GM12891 (cell line): ENCODE data around the gene KCNG1.

Experiments
- DNase-seq: peaks from one replicate; pipeline ENCODE4 v3.0.0; 2011; ENCODE audit warnings: low spot score; ENCODE audit not compliant: insufficient read length
- FAIRE-seq: peaks from 2 replicates; lab custom pipeline; 2011; peaks lifted over from hg19 to GRCh38; lab: Jason Lieb, UNC
- PAX5 ChIP-seq: IDR thresholded peaks from 2 replicates; pipeline ENCODE4 v1.6.1; 2011; ENCODE audit warnings: low read length, moderate library complexity, mild to moderate bottlenecking; ENCODE audit not compliant: insufficient read depth, severe bottlenecking
- POLR2A ChIP-seq: IDR thresholded peaks from 2 replicates; pipeline ENCODE4 v1.6.1; 2011; ENCODE audit warnings: low read depth, low read length, control low read depth
- POLR2AphosphoS5 ChIP-seq: IDR thresholded peaks from 2 replicates; pipeline ENCODE4 v1.6.1; 2011; ENCODE audit warnings: low read depth, low read length, control low read depth
- POU2F2 ChIP-seq: IDR thresholded peaks from 2 replicates; pipeline ENCODE4 v1.6.1; 2011; ENCODE audit warnings: low read depth, mild to moderate bottlenecking, control low read depth, low read length, moderate library complexity
- SPI1 ChIP-seq: IDR thresholded peaks from 2 replicates; pipeline ENCODE4 v1.6.1; 2011; ENCODE audit warnings: low read depth, low read length, control low read depth
- TAF1 ChIP-seq: IDR thresholded peaks from 2 replicates; pipeline ENCODE4 v1.6.1; 2011; ENCODE audit warnings: low read depth, low read length, control low read depth

KCNG1 gene

DNA sequence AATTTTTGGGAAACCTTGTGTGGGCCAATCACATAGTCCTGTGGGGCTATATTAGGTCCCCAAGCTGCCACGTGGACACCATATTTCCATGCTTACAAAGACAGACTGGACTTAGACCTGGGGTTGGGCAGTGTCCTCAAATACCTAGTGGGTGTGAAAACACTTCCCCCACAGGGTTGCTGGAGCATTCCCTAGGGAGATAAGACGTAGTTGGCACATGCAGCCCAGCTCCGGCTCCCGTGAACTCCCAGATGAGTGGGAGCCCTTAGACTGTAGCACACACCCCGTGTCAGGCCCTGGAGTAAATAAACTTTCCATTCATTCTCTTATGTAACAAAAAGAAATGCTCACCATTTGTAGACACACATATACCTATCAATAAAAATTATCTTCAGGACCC, 14.2 kb downstream of the KCNG1 start:
- TF ChIP-seq POU2F2 (no peak), TAF1 (no peak), PAX5 (no peak), POLR2A (no peak), POLR2AphosphoS5 (no peak), SPI1 (no peak)
- DNase-seq: no peak
- FAIRE-seq: no peak

- FAIRE-seq: no peak
- no peak for DNase-seq
- no peak for TF ChIP-seq POLR2AphosphoS5
- TF ChIP-seq POU2F2: no peak
- TF ChIP-seq SPI1: no peak
- TF ChIP-seq PAX5: no peak
- TF ChIP-seq TAF1: no peak
- no peak for TF ChIP-seq POLR2A
Measured at GRCh38 chr20:51005214-51005613, 17.7 kb downstream of the KCNG1 start.

GRCh38 chr20:51004781-51005180, 18.1 kb downstream of the KCNG1 start:
- no peak for TF ChIP-seq POLR2A
- TF ChIP-seq POLR2AphosphoS5: no peak
- TF ChIP-seq PAX5: no peak
- TF ChIP-seq TAF1: no peak
- no peak for TF ChIP-seq SPI1
- no peak for TF ChIP-seq POU2F2
- FAIRE-seq (no peak), DNase-seq (no peak)

GRCh38 chr20:51004305-51004727, 18.6 kb downstream of the KCNG1 start:
- FAIRE-seq: no peak
- no peak for TF ChIP-seq POLR2A
- DNase-seq: no peak

DNA sequence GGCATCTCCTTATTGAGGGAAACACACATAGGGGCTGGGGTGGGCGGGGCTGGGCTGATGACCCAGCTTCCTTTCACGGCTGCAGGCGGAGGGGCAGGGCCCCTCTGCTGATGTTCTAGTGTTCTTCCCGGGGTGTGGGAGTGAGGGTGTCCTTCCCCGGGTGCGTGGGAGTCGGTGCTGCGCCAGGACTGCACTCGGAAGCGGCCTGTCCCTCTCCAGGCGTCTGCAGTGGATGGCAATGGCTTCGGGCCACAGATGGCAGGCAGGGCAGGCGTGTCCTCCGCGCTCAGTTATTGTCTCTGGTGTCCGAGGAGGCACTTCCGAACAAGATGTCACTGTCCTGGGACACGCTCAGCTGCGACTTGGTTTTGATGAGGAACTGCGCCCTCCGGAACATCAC, 19.2 kb downstream of the KCNG1 start:
- no peak for FAIRE-seq

DNA sequence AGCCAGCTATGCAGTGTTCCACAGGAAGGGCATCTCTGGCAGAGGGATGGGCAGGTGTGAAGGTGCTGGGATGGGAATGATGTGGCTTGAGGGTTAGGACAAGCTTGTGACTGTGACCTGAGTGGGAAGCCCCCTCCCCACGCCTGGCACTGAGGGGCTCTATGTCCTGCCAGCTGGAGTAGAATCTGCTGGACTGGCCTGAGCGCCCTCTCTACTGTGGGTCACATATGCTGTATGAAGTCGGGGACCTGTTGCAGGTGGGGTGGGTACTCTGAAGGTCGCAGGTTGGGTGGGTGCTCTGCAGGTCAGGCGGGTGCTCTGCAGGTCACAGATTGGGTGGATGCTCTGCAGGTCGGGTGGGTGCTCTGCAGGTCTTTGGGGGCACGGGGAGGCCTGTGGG, 20.3 kb downstream of the KCNG1 start:
- DNase-seq (no peak), FAIRE-seq (no peak)
- no peak for TF ChIP-seq TAF1
- no peak for TF ChIP-seq POU2F2
- no peak for TF ChIP-seq SPI1
- TF ChIP-seq POLR2AphosphoS5: no peak
- TF ChIP-seq POLR2A: no peak
- TF ChIP-seq PAX5: no peak

More for the DNA sequence above, 19.2 kb downstream of the KCNG1 start:
- no peak for TF ChIP-seq TAF1
- TF ChIP-seq PAX5: no peak
- no peak for TF ChIP-seq POU2F2
- TF ChIP-seq SPI1: no peak
- no peak for TF ChIP-seq POLR2AphosphoS5
- DNase-seq: no peak

- no peak for DNase-seq
- no peak for TF ChIP-seq PAX5
- no peak for TF ChIP-seq POU2F2
- no peak for TF ChIP-seq POLR2A
- no peak for TF ChIP-seq POLR2AphosphoS5
- TF ChIP-seq TAF1: no peak
- no peak for TF ChIP-seq SPI1
- FAIRE-seq: no peak
Measured at GRCh38 chr20:51001430-51002265, 21.3 kb downstream of the KCNG1 start.

DNA sequence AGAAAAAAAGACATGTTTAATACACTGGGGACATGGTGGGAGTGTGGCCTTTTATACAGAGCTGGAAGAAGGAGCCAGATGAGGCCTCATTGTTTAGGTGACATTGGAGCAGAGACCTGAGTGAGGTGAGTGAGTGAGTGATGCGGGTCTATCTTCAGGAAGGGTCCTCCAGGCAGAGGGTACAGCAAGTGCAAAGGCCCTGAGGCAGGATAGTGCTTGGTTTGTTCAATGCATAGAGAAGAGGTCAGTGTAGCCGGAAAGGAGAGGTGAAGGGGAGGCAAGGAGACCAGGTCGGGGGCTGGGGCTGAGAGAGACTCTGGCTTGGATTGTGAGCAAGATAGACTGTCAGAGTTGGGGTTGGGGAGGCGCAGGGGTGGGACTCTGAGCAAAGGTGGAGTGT, 23.6 kb downstream of the KCNG1 start:
- TF ChIP-seq PAX5 (no peak), TAF1 (no peak), POLR2A (no peak), SPI1 (no peak), POU2F2 (no peak), POLR2AphosphoS5 (no peak)
- no peak for FAIRE-seq
- no peak for DNase-seq

DNA sequence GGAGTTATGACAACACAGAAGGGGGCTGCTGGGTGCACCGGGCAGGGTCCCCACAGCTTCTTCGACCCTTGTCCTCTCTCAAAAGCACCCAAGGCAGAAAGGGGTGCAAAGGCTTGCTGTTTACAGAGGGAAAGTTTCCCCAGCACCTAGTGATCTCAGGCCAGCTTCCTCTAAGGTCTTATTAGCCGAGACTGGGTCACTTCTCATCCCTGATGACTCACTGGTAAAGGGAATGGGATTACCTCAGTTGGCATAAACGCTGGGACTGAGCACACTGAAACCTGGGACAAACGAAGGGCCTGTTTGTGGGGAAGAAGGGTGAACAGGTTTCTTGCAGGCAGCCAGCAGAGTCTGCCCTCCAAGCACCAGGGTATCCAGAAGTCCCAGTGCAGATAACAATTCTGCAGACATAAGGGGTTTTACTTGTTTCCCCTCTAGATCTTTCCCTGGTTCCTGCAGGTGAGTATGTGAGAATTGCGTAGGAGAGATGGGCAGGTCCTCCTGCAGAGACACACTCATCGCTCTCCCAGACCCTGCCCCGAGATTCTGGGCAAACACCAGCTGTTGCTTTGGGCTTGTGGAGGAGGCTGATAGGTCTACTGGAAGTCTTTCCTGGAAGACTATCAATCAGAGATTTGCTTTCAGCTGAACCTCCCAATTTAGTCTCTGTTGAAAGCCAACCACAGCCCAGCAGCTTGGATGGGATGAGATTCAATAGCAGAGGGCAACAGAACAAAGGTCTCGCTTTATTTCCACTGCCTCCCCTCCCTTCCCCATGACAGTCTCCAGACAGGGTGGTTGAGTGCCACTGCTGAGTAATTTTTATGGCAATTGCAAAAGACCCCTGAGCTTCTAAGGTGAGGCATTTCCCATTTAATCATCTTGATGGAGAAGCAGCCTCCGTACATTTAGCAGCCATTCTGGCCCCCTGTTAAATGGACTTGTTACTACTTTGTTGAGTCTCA, 25.7 kb downstream of the KCNG1 start:
- no peak for TF ChIP-seq POLR2AphosphoS5
- no peak for TF ChIP-seq SPI1
- TF ChIP-seq POU2F2: no peak
- no peak for TF ChIP-seq PAX5
- no peak for TF ChIP-seq POLR2A
- no peak for TF ChIP-seq TAF1
- FAIRE-seq (no peak), DNase-seq (no peak)

- FAIRE-seq: no peak
- no peak for TF ChIP-seq POLR2AphosphoS5
- no peak for TF ChIP-seq PAX5
- TF ChIP-seq POU2F2: no peak
- DNase-seq: no peak
Measured at GRCh38 chr20:50995506-50995905, 27.4 kb downstream of the KCNG1 start.
